Esophagus muscularis mucosa (tissue), 4 donors: Measurements from ENCODE around the gene EPHA6.

Experiments
- CTCF ChIP-seq, 3 experiments: fragments of 200-600 bp in 2 of 3; fragments of 450-650 bp in 1 of 3; sonication (generic) in 2 of 3; IDR thresholded peaks; one replicate each; pipeline ENCODE4 v1.5.1; 2017 to 2019; ENCODE audit warnings: antibody characterized with exemption in 3 of 3, mild to moderate bottlenecking in 2 of 3, moderate library complexity in 1 of 3
- EP300 ChIP-seq: sonication (generic); formaldehyde crosslinking; IDR thresholded peaks from one replicate; pipeline ENCODE4 v1.6.1; 2017; ENCODE audit warnings: antibody characterized with exemption
- POLR2A ChIP-seq: fragments of 450-650 bp; IDR thresholded peaks from one replicate; pipeline ENCODE4 v1.6.1; 2017; ENCODE audit warnings: antibody characterized with exemption, moderate library complexity, mild to moderate bottlenecking, low read depth
- POLR2AphosphoS5 ChIP-seq, 2 donors: sonication (generic); formaldehyde crosslinking; IDR thresholded peaks; one replicate each; pipeline ENCODE4 v1.6.1; 2017; ENCODE audit warnings: antibody characterized with exemption in 2 of 2

GRCh38 chr3:96836153-96836915, 21.9 kb downstream of the EPHA6 start:
- TF ChIP-seq POLR2A (no peak), CTCF (IDR thresholded peaks at IDR 0.05) (no peak), POLR2AphosphoS5 (IDR thresholded peaks at IDR 0.05) (no peak), EP300 (no peak)
